NCI-H1105 (cell line): ENCODE measurements around the gene FSD1.
"Not testable (repeated sequence)": the region's sequence is repeated elsewhere in the genome, so short reads cannot be mapped to it uniquely, and the experiment has no call there.

ENCODE experiments used
- DNase-seq: peaks from one replicate; lab custom pipeline; 2025; lab: John Stamatoyannopoulos, UW

The FSD1 gene

GRCh38 chr19:4284974-4285373, 19.4 kb upstream of the FSD1 start:
- no peak for DNase-seq

- DNase-seq: not testable (repeated sequence)
Observed at GRCh38 chr19:4286141-4286540, 18.3 kb upstream of the FSD1 start.

- DNase-seq: no peak
Observed at GRCh38 chr19:4288091-4288777, 16.2 kb upstream of the FSD1 start.

- no peak for DNase-seq
Observed at GRCh38 chr19:4291184-4291732, 13.1 kb upstream of the FSD1 start.

GRCh38 chr19:4292515-4292914, 11.9 kb upstream of the FSD1 start:
- no peak for DNase-seq

GRCh38 chr19:4294389-4294788, 10.0 kb upstream of the FSD1 start:
- DNase-seq: no peak

GRCh38 chr19:4295972-4296771, 8.2 kb upstream of the FSD1 start:
- DNase-seq: peak; percentile 97

GRCh38 chr19:4297901-4298809, 6.2 kb upstream of the FSD1 start:
- DNase-seq: no peak

- DNase-seq: no peak
Observed at GRCh38 chr19:4298810-4299550, 5.4 kb upstream of the FSD1 start.

- no peak for DNase-seq
Observed at GRCh38 chr19:4300589-4300988, 3.8 kb upstream of the FSD1 start.

- DNase-seq: no peak
Observed at GRCh38 chr19:4301590-4302242, 2.7 kb upstream of the FSD1 start.

GRCh38 chr19:4302243-4302640, 2.2 kb upstream of the FSD1 start, which contains the start of gene TMIGD2:
TMIGD2 (minus strand) TSS chr19:4302389; CDS start chr19:4302385, 4 bp downstream.
- no peak for DNase-seq

- no peak for DNase-seq
Observed at GRCh38 chr19:4303819-4304537, 420 bp upstream of the FSD1 start.

GRCh38 chr19:4305257-4305612, 837 bp downstream of the FSD1 start:
- no peak for DNase-seq

GRCh38 chr19:4305659-4306058, 1.3 kb downstream of the FSD1 start:
- no peak for DNase-seq

- no peak for DNase-seq
Observed at GRCh38 chr19:4310247-4311121, 6.1 kb downstream of the FSD1 start.

- DNase-seq: no peak
Observed at GRCh38 chr19:4313847-4314490, 9.6 kb downstream of the FSD1 start.

GRCh38 chr19:4316956-4317355, 12.6 kb downstream of the FSD1 start:
- no peak for DNase-seq

- no peak for DNase-seq
Observed at GRCh38 chr19:4318460-4318859, 14.1 kb downstream of the FSD1 start.
